ENCODE measurements around the gene INTS11.
A peak's percentile ranks its signal among the peaks of the same experiment; 100 is the strongest.

The INTS11 gene

DNA sequence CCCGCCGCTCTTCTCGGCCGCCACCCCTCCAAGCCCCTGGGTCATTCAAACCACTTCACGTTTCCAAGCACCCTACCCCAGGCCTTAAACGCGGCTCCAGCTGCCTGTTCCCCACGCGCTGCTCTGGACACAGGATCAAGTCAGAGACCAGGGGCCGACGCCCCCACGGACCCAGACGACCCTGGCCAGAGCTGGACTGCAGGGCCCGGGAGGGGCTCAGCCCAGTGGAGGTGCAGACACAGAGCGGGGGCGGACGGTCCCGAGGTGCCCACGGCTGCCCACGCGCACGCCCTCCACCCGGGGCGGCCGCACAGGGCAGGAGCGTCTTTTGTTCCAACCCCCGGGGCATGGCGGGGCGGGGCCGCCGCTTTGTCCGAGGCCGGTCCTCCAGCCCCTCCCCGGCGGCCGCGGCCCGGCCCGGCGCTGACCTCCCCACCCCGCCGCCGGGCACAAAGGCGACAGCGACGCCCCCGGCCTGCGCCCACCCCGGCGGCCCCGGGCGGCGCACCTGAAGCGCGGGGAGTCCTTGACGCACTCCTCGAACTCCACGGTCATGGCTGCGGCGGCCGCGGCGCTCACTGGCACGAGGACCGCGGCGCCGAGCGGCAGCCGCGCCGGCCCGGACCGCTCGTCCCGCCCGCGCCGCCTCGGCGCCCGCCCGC, 17.1 kb downstream of the INTS11 start:
- peak; percentile 1 for ATAC-seq
- no peaks in the 10 kb centered on the region for H3K9me3 Mint-ChIP-seq
- H3K4me1 Mint-ChIP-seq, result peaks cover 36% of the 10 kb centered on the region
- H3K36me3 Mint-ChIP-seq, result peaks cover 2% of the 10 kb centered on the region
- H3K4me3 Mint-ChIP-seq, result peak overlapping the region; percentile 80
- H3K27ac Mint-ChIP-seq, result peak overlapping the region; percentile 75
- no peaks in the 10 kb centered on the region for H3K27me3 Mint-ChIP-seq

DNA sequence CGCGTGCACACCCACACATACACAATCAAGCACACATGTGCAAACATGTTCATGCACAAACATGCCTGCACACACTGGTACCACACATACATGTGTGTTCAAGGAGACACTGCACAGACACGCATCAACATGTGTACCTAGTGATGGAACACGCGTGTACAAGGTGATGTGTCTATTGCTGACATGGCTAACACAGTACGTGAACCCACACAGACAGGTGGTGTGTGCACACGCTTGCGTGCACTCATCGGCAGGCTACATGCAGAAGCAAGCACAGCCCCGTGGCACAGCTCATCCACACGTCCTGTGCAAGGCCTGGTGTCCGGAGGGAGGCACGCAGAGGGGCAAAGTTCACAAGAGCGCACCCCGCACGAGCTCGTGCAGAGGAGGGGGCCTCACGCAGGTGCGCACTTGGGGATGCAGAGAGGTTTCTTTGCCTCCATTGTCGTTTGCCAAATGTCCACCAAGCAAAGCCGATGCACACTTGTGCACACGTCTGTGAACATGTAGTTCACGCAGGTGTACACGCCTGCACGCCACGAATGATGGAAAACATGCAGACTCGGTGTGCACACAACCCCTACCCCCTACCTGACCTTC, 17.7 kb downstream of the INTS11 start:
- ATAC-seq, result no peak
- H3K27ac Mint-ChIP-seq, result peak overlapping the region; percentile 83
- no peaks in the 10 kb centered on the region for H3K27me3 Mint-ChIP-seq
- no peaks in the 10 kb centered on the region for H3K9me3 Mint-ChIP-seq
- peaks cover 36% of the 10 kb centered on the region for H3K4me1 Mint-ChIP-seq
- no peaks in the 10 kb centered on the region for H3K36me3 Mint-ChIP-seq
- H3K4me3 Mint-ChIP-seq, result peak overlapping the region; percentile 80

DNA sequence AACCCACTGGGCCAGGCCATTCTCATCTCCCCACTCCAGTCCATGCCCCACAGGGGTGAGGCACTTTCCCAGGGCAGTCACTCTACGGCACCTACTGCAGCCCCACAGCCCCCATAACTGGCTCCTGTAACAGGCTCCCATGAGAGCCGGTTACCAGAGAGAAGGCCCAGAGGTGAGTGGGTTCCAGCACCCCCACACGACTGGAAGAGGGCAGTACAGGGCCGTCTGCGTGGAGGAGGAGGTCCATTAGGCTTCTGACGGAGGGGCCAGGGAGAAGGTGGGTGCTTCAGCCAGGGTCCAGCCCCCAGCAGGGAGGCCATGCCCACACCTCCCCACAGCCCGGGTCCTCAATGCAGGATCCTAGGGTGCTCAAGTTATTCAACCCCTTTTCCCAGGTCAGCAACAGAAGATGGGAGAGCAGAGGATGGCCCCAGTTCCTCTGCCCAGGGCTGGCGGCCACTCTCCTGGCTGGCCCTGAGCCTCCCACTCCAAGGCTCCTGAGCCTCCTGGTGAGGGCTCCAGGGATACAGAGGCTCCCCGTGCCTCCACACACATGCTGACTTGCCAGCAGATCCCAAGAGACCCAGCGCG, 18.3 kb downstream of the INTS11 start:
- Mint-ChIP-seq H3K27me3 (no peaks in the 10 kb centered on the region), H3K9me3 (no peaks in the 10 kb centered on the region)

DNA sequence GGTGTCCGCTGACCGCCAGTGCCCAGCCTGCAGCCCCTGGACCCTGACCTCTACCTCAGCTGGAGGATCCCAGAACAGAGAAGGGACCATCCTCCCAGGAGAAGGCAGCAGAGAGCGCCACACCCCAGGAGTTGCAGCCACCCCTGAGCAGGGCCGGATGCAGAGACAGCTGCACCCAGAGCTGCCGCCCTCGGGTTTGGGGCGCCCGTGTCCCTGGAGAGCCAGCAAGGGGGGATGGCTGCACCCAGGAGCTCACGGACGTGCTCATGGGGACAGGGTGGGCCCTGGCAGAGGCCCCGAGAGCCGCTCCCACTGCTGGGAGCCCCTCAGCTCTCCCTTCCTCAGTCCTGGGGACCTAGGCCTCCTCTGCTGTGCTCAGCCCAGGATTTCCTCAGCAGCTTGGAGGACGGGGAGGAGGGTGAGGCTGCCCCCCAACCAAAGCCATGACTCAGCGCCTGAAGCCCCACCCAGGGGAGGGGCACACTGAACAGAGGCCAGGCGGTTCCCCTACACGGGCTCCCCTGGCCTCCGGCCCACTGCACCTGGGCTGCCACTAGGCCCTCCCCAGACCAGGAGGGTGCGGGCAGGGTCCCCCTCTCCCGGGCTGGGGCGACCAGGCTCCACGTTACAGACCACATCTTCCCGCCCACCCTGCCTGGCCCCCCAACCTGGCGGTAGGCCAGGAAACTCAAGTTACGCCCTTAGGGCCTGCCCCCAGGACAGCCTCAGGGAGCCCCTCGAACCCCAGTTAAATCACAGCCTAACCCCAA, 19.0 kb downstream of the INTS11 start:
- Mint-ChIP-seq H3K4me3 (peak overlapping the region; percentile 80), H3K27ac (peak overlapping the region; percentile 83), H3K27me3 (no peaks in the 10 kb centered on the region), H3K9me3 (no peaks in the 10 kb centered on the region), H3K4me1 (peaks cover 38% of the 10 kb centered on the region), H3K36me3 (no peaks in the 10 kb centered on the region)
- ATAC-seq, result peak; percentile 62

More for the DNA sequence above, 18.3 kb downstream of the INTS11 start:
- Mint-ChIP-seq H3K4me3 (peak overlapping the region; percentile 80), H3K36me3 (no peaks in the 10 kb centered on the region), H3K4me1 (peaks cover 36% of the 10 kb centered on the region), H3K27ac (peak overlapping the region; percentile 83)
- ATAC-seq, result no peak

DNA sequence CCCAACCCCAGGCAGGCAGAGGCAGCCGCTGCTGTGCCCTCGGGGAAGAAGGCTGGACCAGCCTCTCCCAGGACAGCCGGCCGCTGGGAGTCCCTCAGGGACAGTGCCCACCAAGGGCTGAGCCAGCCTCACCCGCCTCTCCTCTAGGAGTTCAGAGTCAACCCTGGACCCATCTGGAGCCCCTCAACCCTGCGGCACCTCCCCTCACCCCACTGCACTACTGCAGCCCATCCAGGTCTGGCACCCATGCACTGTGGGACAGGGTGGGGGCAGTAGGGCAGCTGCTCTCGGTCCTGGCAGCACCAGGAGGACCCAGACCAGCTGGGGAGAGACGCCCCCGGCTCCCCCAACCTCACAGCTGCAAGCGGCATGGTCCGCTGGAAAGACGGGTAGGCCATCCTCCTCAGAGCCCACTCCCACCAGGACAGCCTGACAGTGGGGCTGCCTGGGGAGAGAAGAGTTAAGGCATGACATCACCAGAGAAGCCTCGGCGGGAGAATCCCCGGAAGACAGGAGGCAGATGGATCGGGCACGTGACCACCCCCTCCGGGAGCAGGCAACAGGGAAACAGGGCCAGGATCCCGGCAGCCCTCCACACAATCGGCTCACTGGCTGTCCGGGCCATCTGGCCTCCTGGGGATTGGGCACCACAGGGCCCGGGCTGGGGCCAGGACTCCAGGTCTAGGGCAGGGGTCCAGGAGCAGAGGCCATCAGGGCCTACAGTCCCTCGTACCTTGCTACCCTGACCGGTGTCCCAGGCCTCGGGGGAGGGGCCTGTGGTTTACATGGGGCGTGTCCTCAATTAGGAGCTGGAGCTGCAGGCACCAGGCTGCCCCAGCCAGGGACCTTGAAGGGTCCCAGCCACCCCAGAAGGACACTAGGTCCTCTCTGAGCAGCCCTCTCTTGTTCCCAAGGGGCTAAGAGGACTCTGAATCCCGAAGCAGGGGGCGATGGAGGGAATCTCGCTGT, 19.8 kb downstream of the INTS11 start:
- H3K27me3 Mint-ChIP-seq, result no peaks in the 10 kb centered on the region
- peak overlapping the region; percentile 80 for H3K4me3 Mint-ChIP-seq
- H3K4me1 Mint-ChIP-seq, result peaks cover 40% of the 10 kb centered on the region
- no peaks in the 10 kb centered on the region for H3K36me3 Mint-ChIP-seq
- no peak for ATAC-seq
- peak overlapping the region; percentile 83 for H3K27ac Mint-ChIP-seq
- H3K9me3 Mint-ChIP-seq, result no peaks in the 10 kb centered on the region

DNA sequence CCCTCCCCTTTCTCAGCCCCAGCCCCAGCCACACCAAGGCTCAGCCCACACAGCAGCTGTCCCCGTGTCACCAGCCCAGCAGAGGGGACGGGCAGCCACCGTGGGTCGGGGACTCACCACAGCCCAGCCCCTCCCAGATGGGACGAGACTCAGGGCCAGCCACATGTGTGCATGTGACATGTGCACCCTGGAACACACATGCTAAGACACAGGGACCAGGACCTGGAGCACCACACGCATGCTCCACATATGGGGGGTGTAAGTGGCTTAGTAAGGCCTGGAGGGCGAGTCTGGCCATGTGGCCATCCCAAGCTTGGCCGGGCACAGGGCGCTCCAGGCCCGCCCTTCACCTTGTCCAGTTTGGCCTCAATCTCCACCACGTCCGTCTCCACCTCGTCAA, 20.7 kb downstream of the INTS11 start:
- Mint-ChIP-seq H3K4me3 (no peak overlapping the region), H3K27ac (no peak overlapping the region), H3K27me3 (no peaks in the 10 kb centered on the region), H3K36me3 (no peaks in the 10 kb centered on the region), H3K9me3 (no peaks in the 10 kb centered on the region), H3K4me1 (peaks cover 38% of the 10 kb centered on the region)
- ATAC-seq, result no peak

DNA sequence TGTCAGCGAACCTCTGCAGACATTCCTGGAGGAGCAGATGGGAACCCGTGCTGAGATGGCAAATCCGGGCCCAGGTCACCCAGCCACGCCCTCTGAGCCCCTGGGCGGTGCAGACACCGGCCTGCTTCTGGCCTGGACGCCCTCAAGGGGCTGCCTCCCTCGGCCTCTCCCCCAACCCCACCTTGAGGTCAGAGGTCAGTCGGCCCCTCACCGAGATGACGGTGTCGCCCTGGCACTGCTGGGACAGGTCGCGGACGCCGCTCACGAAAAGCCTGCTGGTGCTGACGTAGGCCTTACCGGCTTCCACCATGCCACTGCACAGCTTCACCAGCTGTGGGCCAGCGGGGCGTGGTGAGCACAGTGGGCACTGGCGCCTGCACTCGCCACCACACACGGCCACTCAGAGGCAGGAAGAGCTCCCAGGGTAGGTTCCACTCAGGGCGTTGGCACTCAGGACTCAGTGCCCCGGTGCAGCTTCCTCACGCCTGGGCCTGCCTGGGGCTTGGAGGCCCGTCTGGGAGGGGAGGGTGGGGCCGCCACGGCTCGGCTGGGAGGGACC, 21.4 kb downstream of the INTS11 start:
- H3K27ac Mint-ChIP-seq, result no peak overlapping the region
- H3K36me3 Mint-ChIP-seq, result no peaks in the 10 kb centered on the region
- no peak overlapping the region for H3K4me3 Mint-ChIP-seq
- ATAC-seq, result no peak
- H3K27me3 Mint-ChIP-seq, result no peaks in the 10 kb centered on the region
- H3K4me1 Mint-ChIP-seq, result peaks cover 38% of the 10 kb centered on the region
- H3K9me3 Mint-ChIP-seq, result no peaks in the 10 kb centered on the region

DNA sequence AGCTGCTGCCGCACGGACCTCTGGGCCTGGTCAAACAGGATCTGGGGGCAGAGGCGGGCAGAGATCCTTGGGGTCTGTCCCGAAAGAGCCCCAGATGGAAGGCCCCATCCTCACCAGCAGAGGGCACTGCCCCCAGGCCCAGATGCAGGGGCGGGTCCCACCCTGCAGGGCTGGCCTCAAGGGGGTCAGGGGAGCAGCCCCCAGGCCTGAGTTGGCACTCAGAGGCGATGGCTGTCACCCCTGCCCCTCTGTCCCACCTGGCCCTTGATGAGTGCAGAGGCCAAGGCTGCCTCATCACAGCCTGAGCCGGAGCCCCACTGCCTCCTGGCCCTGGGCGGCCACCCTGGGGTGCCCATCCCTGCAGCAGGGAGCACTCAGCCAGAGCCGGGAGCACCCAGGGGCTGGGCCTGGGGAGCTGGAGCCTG, 22.4 kb downstream of the INTS11 start:
- H3K4me3 Mint-ChIP-seq, result no peak overlapping the region
- H3K9me3 Mint-ChIP-seq, result no peaks in the 10 kb centered on the region
- no peak for ATAC-seq
- H3K4me1 Mint-ChIP-seq, result peaks cover 36% of the 10 kb centered on the region
- no peaks in the 10 kb centered on the region for H3K27me3 Mint-ChIP-seq
- no peaks in the 10 kb centered on the region for H3K36me3 Mint-ChIP-seq
- no peak overlapping the region for H3K27ac Mint-ChIP-seq

DNA sequence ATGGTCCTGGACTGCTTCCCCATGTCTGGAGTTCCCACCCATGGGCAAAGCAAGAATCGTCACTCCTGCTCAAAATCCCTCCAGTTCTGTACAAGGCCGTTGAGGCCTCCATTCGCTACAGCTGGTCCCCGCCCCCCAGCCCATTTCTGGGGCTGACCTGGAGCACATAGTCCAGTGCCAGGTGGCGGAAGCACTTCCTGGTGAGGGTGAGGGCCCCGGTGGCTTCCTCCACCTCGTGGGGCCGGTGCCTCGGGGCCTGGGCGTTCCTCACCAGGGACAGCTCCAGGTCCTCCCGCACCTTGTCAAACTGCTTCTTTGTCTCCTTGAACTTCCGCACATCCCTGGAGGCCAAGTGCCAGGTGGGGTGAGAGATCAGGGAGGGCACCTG, 24.1 kb downstream of the INTS11 start:
- Mint-ChIP-seq H3K36me3 (no peaks in the 10 kb centered on the region), H3K4me3 (no peak overlapping the region), H3K27ac (peak overlapping the region; percentile 35), H3K27me3 (no peaks in the 10 kb centered on the region), H3K9me3 (no peaks in the 10 kb centered on the region), H3K4me1 (peaks cover 19% of the 10 kb centered on the region)
- no peak for ATAC-seq

DNA sequence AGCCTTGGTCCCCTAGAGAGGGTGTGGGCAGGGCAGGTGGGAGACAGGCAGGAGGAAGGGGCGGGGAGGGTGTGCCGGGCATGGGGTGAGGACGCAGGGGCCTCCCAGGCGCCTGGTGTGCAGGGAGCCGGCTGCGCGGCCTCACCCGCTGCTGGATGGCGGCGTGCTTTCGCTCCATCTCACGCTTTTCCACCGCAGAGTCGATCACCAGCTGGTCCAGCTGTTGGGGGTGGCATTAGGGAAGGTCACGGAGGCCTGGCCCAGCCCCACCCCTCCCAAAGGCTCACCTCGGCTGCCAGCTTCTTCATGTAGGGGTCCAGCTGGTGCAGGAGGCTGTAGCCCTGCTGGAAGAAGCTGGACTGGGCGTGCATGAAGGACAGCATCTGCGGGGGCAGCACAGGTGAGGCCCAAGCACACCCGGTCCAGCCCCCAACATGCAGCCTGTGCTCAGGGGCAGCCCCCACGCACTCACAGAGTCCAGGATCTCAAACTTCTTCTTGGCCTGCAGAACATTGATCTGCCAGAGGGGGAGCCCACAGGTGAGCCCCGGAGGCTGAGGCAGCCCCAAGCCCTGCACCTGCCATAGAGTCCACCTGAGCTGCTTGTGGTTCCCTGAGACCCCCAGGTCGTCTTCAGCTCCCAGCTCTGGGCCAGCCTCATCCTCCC, 24.6 kb downstream of the INTS11 start:
- Mint-ChIP-seq H3K27me3 (no peaks in the 10 kb centered on the region), H3K9me3 (no peaks in the 10 kb centered on the region), H3K27ac (peak overlapping the region; percentile 35), H3K4me3 (no peak overlapping the region), H3K4me1 (peaks cover 14% of the 10 kb centered on the region), H3K36me3 (no peaks in the 10 kb centered on the region)
- ATAC-seq, result no peak

DNA sequence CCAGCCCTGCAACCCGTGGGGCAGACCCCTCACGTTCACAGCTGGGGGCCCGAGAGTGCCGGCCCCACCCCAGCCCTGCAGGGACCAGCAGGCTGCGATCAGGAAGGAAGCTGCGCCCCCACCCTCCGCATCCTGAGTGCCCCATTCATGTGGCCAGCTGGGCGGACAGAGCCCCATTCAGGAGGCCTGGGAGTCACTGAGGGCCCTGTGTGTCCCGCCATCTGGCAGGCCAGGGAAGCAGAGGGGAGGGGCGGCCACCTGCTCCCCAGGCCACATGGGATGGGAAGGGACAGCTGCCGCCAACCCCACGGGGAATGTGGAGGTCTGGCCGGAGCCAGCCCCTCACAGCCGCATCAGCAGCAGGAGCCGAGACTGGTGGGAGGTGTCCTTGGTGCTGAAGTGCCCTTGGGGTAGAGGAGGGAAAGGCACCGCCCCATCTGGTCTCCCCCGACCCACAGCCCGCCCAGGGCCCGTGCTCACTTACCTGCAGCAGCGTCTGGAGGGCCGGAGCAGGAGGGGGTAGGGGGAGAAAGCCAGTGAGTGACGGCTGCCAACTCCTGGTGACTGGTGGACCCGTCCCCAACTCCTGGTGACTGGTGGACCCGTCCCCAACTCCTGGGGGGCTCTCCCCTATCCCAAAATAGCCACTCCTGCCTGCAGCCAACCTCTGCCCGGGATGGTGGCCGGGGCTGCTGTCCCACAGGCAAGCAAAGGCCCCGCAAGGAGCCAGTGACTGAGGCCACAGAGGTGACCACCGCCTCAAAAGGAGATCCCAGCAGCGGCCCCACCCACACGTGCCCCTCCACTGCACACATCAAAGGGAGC, 25.4 kb downstream of the INTS11 start:
- Mint-ChIP-seq H3K36me3 (no peaks in the 10 kb centered on the region), H3K27me3 (no peaks in the 10 kb centered on the region), H3K4me3 (no peak overlapping the region), H3K9me3 (no peaks in the 10 kb centered on the region), H3K27ac (no peak overlapping the region), H3K4me1 (peaks cover 8% of the 10 kb centered on the region)
- no peak for ATAC-seq

DNA sequence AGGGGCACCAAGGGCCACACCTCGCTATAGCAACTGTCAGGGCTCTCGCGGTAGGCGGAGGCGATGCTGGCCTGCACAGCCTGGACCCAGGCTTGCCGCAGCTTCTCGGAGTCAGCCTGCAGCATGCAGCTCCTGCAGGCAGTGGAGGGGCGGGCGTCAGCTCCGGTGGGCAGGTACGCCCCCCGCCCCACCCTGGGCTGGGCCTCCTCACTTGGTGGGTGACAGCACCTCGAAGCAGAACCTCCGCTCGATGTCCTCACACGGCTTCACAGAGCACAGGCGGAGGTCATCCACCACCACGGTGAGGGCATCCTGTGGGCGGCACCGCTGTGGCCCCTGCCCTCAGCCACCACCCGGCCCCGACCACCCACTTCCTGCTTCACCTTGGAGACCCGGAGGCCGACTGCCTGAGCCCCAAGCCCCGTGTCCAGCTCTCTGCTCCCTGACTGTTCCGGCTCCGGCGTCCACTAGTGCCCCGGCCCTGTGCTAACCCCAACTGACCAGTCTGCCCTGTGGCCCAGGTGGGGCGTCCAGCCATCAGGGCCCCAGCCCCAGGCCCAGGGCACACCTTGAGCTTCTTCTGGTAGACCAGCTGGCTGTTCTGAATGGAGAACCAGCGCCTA, 26.5 kb downstream of the INTS11 start:
- Mint-ChIP-seq H3K4me3 (no peak overlapping the region), H3K27ac (no peak overlapping the region), H3K4me1 (peaks cover 8% of the 10 kb centered on the region), H3K27me3 (no peaks in the 10 kb centered on the region), H3K36me3 (no peaks in the 10 kb centered on the region), H3K9me3 (no peaks in the 10 kb centered on the region)
- ATAC-seq, result no peak

Measured in stimulated activated memory B cell treated with anti-CD40 and anti-IgM and Interleukin-4, amounts not matched to agents 10 μg/mL and 1 μg/mL and 100 μg/mL, for 72 hours (primary cell).